A673 (cell line): Measurements from ENCODE around the gene CCDC89. TPM values are rescaled to one million over a fixed set of nuclear protein-coding genes. Genes with fewer than 3 reads are reported as not detected.
"Not testable (repeated sequence)": the region's sequence is repeated elsewhere in the genome, so short reads cannot be mapped to it uniquely, and the experiment has no call there.

ENCODE experiments used
- BruUV-seq: library from RNA; stranded (reverse); fragments of 400-500 nt; replicated peaks from 2 replicates; lab custom pipeline; 2021; lab: Mats Ljungman, UMichigan
- CTCF ChIA-PET: fragments of 300-600 bp; sonication (Branson Sonifier 250); formaldehyde crosslinking; loops from one replicate; lab custom pipeline; 2022; ENCODE audit warnings: antibody characterized with exemption; lab: Charles Lee
- POLR2A ChIA-PET: fragments of 300-600 bp; sonication (Branson Sonifier 250); formaldehyde crosslinking; loops from one replicate; lab custom pipeline; 2022; ENCODE audit warnings: antibody characterized with exemption; ENCODE audit not compliant: low non-redundant PET; lab: Charles Lee
- DNase-seq: peaks from one replicate; pipeline ENCODE4 v3.0.0-alpha.2; 2015; ENCODE audit warnings: low spot score
- H3K27ac ChIP-seq: fragments of 200-600 bp; sonication (generic); 2 replicates; pipeline ENCODE4 v1.5.1; 2016; ENCODE audit warnings: mixed run types, low read depth, mild to moderate bottlenecking, mixed read lengths, antibody characterized with exemption, low read length; ENCODE audit not compliant: poor library complexity, severe bottlenecking
- H3K27me3 ChIP-seq: fragments of 200-600 bp; sonication (generic); replicated peaks from 2 replicates; pipeline ENCODE4 v1.6.1; 2017; ENCODE audit warnings: mixed run types, low read depth, mild to moderate bottlenecking, mixed read lengths, antibody characterized with exemption, low read length; ENCODE audit not compliant: insufficient read depth, poor library complexity
- H3K36me3 ChIP-seq: fragments of 200-600 bp; sonication (generic); 2 replicates; pipeline ENCODE4 v1.6.1; 2016; ENCODE audit warnings: mixed run types, mild to moderate bottlenecking, mixed read lengths, antibody characterized with exemption, low read length; ENCODE audit not compliant: insufficient read depth, poor library complexity, severe bottlenecking
- H3K4me1 ChIP-seq: fragments of 200-600 bp; sonication (generic); 2 replicates; pipeline ENCODE4 v1.6.1; 2017; ENCODE audit warnings: mixed run types, mild to moderate bottlenecking, mixed read lengths, antibody characterized with exemption, low read length; ENCODE audit not compliant: insufficient read depth, poor library complexity, severe bottlenecking
- H3K4me3 ChIP-seq: fragments of 200-600 bp; sonication (generic); 2 replicates; pipeline ENCODE4 v1.5.1; 2016; ENCODE audit warnings: low read depth, mixed run types, mild to moderate bottlenecking, mixed read lengths, low read length; ENCODE audit not compliant: poor library complexity, severe bottlenecking
- H3K9me3 ChIP-seq: fragments of 200-600 bp; sonication (generic); 2 replicates; pipeline ENCODE4 v1.6.1; 2016; ENCODE audit warnings: mixed run types, low read depth, mild to moderate bottlenecking, mixed read lengths, antibody characterized with exemption, low read length; ENCODE audit not compliant: poor library complexity, severe bottlenecking
- EZH2 ChIP-seq: fragments of 200-600 bp; sonication (generic); IDR thresholded peaks from 2 replicates; pipeline ENCODE4 v1.6.1; 2017; ENCODE audit warnings: borderline replicate concordance, low read depth, mild to moderate bottlenecking, mixed read lengths, antibody characterized with exemption, low read length; ENCODE audit not compliant: poor library complexity, severe bottlenecking
- intact Hi-C: fragments of 100-400 bp; cut with micrococcal nuclease; formaldehyde crosslinking; loops from one replicate; pipeline ENCODE4 v1.10.0; 2022; ENCODE audit not compliant: unreplicated experiment
- total RNA-seq: library from RNA; stranded (reverse); gene quantifications from 2 replicates; pipeline ENCODE4 v1.2.3, GENCODE V29; 2021
- TF ChIP-seq, protein P1 (sequence below): fragments of 300-800, 200-600 bp; sonication (generic); conservative IDR thresholded peaks from 2 replicates; pipeline ENCODE4 v1.5.1; 2017; ENCODE audit warnings: low read depth, mild to moderate bottlenecking, antibody characterized with exemption, low read length, moderate library complexity, mixed read lengths

The CCDC89 gene
- total RNA-seq, 1 experiment from 2014 or later, result 0.41 TPM

DNA sequence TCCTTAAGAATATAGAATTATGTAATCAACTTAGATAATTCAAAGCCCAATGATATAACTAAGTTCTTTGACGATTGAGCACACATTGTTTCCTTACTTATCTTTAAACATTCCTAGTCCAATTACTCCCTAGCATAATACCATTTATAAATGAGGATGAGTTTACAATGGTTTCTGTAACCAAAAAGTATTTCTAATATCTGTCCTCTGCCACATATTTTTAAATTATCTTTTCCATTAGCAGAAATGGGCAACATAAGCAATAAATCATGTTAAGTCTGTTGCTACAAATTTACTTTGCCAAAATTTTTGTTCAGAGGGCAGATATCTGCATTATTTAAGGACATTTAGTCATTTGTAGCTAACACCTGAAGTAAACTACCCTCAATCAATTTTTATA is 27.8 kb downstream of the CCDC89 start:
- intact Hi-C loops, result no loop called here
- CTCF ChIA-PET, result no interaction called here
- Histone ChIP-seq H3K9me3 (no peaks in the 10 kb centered on the region), H3K4me3 (no peak overlapping the region), H3K4me1 (peaks cover 43% of the 10 kb centered on the region), H3K27me3 (no peaks in the 10 kb centered on the region), H3K27ac (no peak overlapping the region), H3K36me3 (peaks cover 82% of the 10 kb centered on the region)
- no peak for DNase-seq
- TF ChIP-seq, protein P1, sequence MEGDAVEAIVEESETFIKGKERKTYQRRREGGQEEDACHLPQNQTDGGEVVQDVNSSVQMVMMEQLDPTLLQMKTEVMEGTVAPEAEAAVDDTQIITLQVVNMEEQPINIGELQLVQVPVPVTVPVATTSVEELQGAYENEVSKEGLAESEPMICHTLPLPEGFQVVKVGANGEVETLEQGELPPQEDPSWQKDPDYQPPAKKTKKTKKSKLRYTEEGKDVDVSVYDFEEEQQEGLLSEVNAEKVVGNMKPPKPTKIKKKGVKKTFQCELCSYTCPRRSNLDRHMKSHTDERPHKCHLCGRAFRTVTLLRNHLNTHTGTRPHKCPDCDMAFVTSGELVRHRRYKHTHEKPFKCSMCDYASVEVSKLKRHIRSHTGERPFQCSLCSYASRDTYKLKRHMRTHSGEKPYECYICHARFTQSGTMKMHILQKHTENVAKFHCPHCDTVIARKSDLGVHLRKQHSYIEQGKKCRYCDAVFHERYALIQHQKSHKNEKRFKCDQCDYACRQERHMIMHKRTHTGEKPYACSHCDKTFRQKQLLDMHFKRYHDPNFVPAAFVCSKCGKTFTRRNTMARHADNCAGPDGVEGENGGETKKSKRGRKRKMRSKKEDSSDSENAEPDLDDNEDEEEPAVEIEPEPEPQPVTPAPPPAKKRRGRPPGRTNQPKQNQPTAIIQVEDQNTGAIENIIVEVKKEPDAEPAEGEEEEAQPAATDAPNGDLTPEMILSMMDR, result no peak
- TF ChIP-seq EZH2, result no peak
- POLR2A ChIA-PET, result no interaction called here
- BruUV-seq, result no TSS peak

DNA sequence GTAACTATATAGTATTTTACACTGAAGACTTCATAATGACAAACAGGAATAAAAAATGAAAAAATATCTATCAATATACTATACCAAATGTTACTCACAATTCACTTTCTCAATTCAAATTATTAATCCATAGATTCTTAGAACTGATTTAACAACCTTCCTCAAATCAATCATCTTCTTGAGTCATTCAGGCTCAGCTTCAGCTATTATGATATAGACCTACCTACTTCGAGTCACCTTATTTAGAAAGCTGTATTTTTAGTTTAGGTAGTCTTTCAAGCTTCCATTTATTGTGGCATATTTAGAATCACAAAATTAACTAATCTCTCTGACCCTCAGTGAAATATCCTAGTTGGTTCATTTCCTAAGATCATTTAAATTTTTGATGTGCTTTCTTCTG is 29.2 kb downstream of the CCDC89 start:
- TF ChIP-seq, protein P1, result no peak
- no peak for TF ChIP-seq EZH2
- BruUV-seq, result no TSS peak
- Histone ChIP-seq H3K36me3 (peaks cover 68% of the 10 kb centered on the region), H3K4me3 (no peak overlapping the region), H3K27me3 (no peaks in the 10 kb centered on the region), H3K4me1 (peaks cover 36% of the 10 kb centered on the region), H3K9me3 (no peaks in the 10 kb centered on the region), H3K27ac (no peak overlapping the region)
- intact Hi-C loops, result no loop called here
- POLR2A ChIA-PET, result no interaction called here
- CTCF ChIA-PET, result no interaction called here
- DNase-seq, result no peak

DNA sequence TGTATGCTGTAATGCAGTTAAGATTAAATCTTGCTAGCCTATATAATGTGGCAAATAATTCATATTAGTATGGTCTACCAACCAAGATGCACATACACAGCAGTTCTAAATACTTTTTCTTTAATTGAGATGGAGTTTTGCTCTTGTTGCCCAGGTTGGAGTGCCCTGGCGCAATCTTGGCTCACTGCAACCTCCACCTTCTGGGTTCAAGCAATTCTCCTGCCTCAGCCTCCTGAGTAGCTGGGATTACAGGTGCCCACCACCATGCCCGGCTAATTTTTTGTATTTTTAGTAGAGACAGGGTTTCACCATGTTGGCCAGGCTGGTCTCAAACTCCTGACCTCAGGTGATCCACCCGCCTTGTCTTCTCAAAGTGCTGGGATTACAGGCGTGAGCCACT is 31.7 kb downstream of the CCDC89 start:
- peaks cover 14% of the 10 kb centered on the region for H3K4me1 ChIP-seq
- H3K27ac ChIP-seq, BruUV-seq, DNase-seq, CTCF ChIA-PET, H3K9me3 ChIP-seq, intact Hi-C loops, H3K4me3 ChIP-seq, H3K27me3 ChIP-seq: not testable (repeated sequence)
- H3K36me3 ChIP-seq, result peaks cover 44% of the 10 kb centered on the region
- POLR2A ChIA-PET, result interaction anchor here (0.5 kb wide), 1 partner anchor 1937 kb away, joined by 3 read pairs; no protein-coding TSS in a partner anchor

DNA sequence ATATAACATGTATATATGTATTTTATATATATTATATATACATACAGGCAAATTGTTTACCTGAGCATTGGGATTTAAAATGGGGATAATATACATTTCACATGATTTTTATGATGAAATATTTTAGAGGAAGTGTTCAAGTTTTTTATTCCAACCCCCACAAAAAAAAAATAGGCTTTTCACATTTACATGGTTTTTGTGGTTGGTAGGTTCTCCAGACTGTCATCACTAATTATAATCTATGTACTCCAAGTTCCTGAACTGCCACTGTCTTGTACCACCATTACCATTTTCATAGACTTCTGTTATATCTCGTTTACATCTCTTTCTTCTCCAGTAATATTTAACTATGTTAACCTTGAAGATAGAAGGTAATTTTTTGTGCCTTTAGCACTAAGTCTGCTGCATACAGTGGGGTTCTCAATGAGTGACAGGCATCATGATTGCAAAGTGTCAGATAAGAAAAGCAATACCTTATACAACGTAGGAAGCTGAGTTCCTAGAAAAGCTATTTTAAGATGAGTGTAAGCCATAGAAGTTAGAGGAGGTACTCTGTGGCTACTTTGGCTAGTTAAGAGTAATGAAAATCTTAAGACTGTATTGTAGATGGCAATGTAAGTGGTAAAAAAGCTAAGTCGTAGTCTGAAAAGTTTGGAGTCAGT is 33.1 kb downstream of the CCDC89 start:
- Histone ChIP-seq H3K27ac (no peak overlapping the region), H3K4me1 (no peaks in the 10 kb centered on the region), H3K27me3 (no peaks in the 10 kb centered on the region), H3K36me3 (peaks cover 30% of the 10 kb centered on the region), H3K9me3 (no peaks in the 10 kb centered on the region), H3K4me3 (no peak overlapping the region)
- ChIA-PET POLR2A (no interaction called here), CTCF (no interaction called here)
- no peak for DNase-seq
- intact Hi-C loops, result no loop called here
- TF ChIP-seq, protein P1, result no peak
- no peak for TF ChIP-seq EZH2
- no TSS peak for BruUV-seq
